H1 (cell line): Measurements from ENCODE around the gene ALG3. TPM values are rescaled to one million over a fixed set of nuclear protein-coding genes. Genes with fewer than 3 reads are reported as not detected.

Source experiments
- ATF3 ChIP-seq: IDR thresholded peaks from 2 replicates; pipeline ENCODE4 v1.6.1; 2011; ENCODE audit warnings: low read depth, mild to moderate bottlenecking, low read length; ENCODE audit not compliant: insufficient read depth
- CHD1 ChIP-seq: IDR thresholded peaks from 2 replicates; pipeline ENCODE4 v1.6.1; 2012; ENCODE audit warnings: low read depth, low read length, improper control_type of control experiment
- EP300 ChIP-seq, 2 experiments: IDR thresholded peaks; 1 replicate in 1 of 2; 2 replicates in 1 of 2; pipeline ENCODE4 v1.6.1; 2011 to 2012; ENCODE audit warnings: low read depth in 2 of 2, low read length in 2 of 2, mild to moderate bottlenecking in 2 of 2, borderline replicate concordance in 1 of 2, inconsistent platforms in 1 of 2, moderate library complexity in 1 of 2
- RBBP5 ChIP-seq: IDR thresholded peaks from 2 replicates; pipeline ENCODE4 v1.7.1; 2012; ENCODE audit warnings: low read depth, mild to moderate bottlenecking, inconsistent platforms, low read length, moderate library complexity, borderline replicate concordance
- YY1 ChIP-seq: IDR thresholded peaks from 2 replicates; pipeline ENCODE4 v1.6.1; 2011; ENCODE audit warnings: low read depth, mild to moderate bottlenecking, low read length
- polyA plus RNA-seq, 7 experiments: library from polyadenylated mRNA; depleted of rRNA in 3 of 7; stranded (reverse) in 5 of 7; unstranded in 2 of 7; fragments of >200 nt in 5 of 7; fragments of 200-250 nt in 2 of 7; gene quantifications; 1 replicate in 5 of 7; 2 replicates in 1 of 7; 4 replicates in 1 of 7; pipeline versions ENCODE4 v1.2.1 to v1.2.3, GENCODE V29; 2011 to 2013; ENCODE audit warnings: missing spikeins in 2 of 7, mixed read lengths in 2 of 7
- total RNA-seq: library from RNA; stranded (reverse); fragmentation: NEBNext Ultra II Directional; extraction: Animal tissue kit (Norgen Biotek cat#: 25700); gene quantifications from 2 replicates; pipeline ENCODE4 v1.2.1, GENCODE V29; 2021

The ALG3 gene
- total and polyA plus RNA-seq, 2 of the 8 experiments (the other 6 are each of a cell fraction or from before 2014, with no cell fraction given), result 54.6 to 148 TPM

GRCh38 chr3:184239221-184239620 lies 9.5 kb downstream of the ALG3 start (continued):
- TF ChIP-seq EP300 (IDR thresholded peaks at IDR 0.05; ENCODE audit: borderline replicate concordance in 1 of 2, low read depth in 2 of 2, low read length in 2 of 2) (no peak), YY1 (no peak), RBBP5 (no peak), CHD1 (no peak), ATF3 (no peak)
